Measurements from ENCODE around the gene TPP2.

Gene TPP2

GRCh38 chr13:102580552-102581169, 16.1 kb upstream of the TPP2 start:
- DNase-seq (ENCODE audit: insufficient read length, low spot score) (no peak), FAIRE-seq (peak; percentile 97)
- TF ChIP-seq POLR2A (IDR thresholded peaks at IDR 0.05; ENCODE audit: low read depth, low read length) = no peak

- FAIRE-seq = no peak
- no peak for TF ChIP-seq POLR2A (IDR thresholded peaks at IDR 0.05; ENCODE audit: low read depth, low read length)
- DNase-seq (ENCODE audit: insufficient read length, low spot score) = no peak
These were observed 14.5 kb upstream of the TPP2 start for GRCh38 chr13:102582256-102582655.

- FAIRE-seq (peak; percentile 38), DNase-seq (ENCODE audit: insufficient read length, low spot score) (no peak)
- TF ChIP-seq POLR2A (IDR thresholded peaks at IDR 0.05; ENCODE audit: low read depth, low read length) = no peak
These were observed 12.4 kb upstream of the TPP2 start for GRCh38 chr13:102584434-102584833.

GRCh38 chr13:102586615-102587014, 10.2 kb upstream of the TPP2 start:
- peak; percentile 60 for FAIRE-seq
- no peak for TF ChIP-seq POLR2A (IDR thresholded peaks at IDR 0.05; ENCODE audit: low read depth, low read length)
- no peak for DNase-seq (ENCODE audit: insufficient read length, low spot score)

GRCh38 chr13:102587916-102588315, 8.9 kb upstream of the TPP2 start:
- peak; percentile 36 for FAIRE-seq
- no peak for TF ChIP-seq POLR2A (IDR thresholded peaks at IDR 0.05; ENCODE audit: low read depth, low read length)
- no peak for DNase-seq (ENCODE audit: insufficient read length, low spot score)

- DNase-seq (ENCODE audit: insufficient read length, low spot score) (no peak), FAIRE-seq (no peak)
- TF ChIP-seq POLR2A (IDR thresholded peaks at IDR 0.05; ENCODE audit: low read depth, low read length) = no peak
These were observed 7.4 kb upstream of the TPP2 start for GRCh38 chr13:102589301-102589822.

- no peak for TF ChIP-seq POLR2A (IDR thresholded peaks at IDR 0.05; ENCODE audit: low read depth, low read length)
- DNase-seq (ENCODE audit: insufficient read length, low spot score) (peak; percentile 61), FAIRE-seq (peak; percentile 99)
These were observed 4.6 kb upstream of the TPP2 start for GRCh38 chr13:102591988-102592781.

GRCh38 chr13:102593466-102593865, 3.3 kb upstream of the TPP2 start:
- no peak for DNase-seq (ENCODE audit: insufficient read length, low spot score)
- no peak for TF ChIP-seq POLR2A (IDR thresholded peaks at IDR 0.05; ENCODE audit: low read depth, low read length)
- peak; percentile 84 for FAIRE-seq

GRCh38 chr13:102597029-102597961, 509 bp downstream of the TPP2 start:
- no peak for TF ChIP-seq POLR2A (IDR thresholded peaks at IDR 0.05; ENCODE audit: low read depth, low read length)
- FAIRE-seq (peak; percentile 90), DNase-seq (ENCODE audit: insufficient read length, low spot score) (peak; percentile 18)

- TF ChIP-seq POLR2A (IDR thresholded peaks at IDR 0.05; ENCODE audit: low read depth, low read length) = no peak
- no peak for DNase-seq (ENCODE audit: insufficient read length, low spot score)
- FAIRE-seq = no peak
These were observed 1.3 kb downstream of the TPP2 start for GRCh38 chr13:102598061-102598460.

GRCh38 chr13:102599426-102600012, 2.7 kb downstream of the TPP2 start:
- FAIRE-seq = no peak
- TF ChIP-seq POLR2A (IDR thresholded peaks at IDR 0.05; ENCODE audit: low read depth, low read length) = no peak
- DNase-seq (ENCODE audit: insufficient read length, low spot score) = no peak

GRCh38 chr13:102606537-102607309, 9.9 kb downstream of the TPP2 start:
- DNase-seq (ENCODE audit: insufficient read length, low spot score) = no peak
- FAIRE-seq = peak; percentile 52
- no peak for TF ChIP-seq POLR2A (IDR thresholded peaks at IDR 0.05; ENCODE audit: low read depth, low read length)

GRCh38 chr13:102608974-102609373, 12.2 kb downstream of the TPP2 start:
- TF ChIP-seq POLR2A (IDR thresholded peaks at IDR 0.05; ENCODE audit: low read depth, low read length) = no peak
- FAIRE-seq = peak; percentile 20
- DNase-seq (ENCODE audit: insufficient read length, low spot score) = no peak
